GM21423 (cell line): ENCODE results near the gene KDM5B.
"Not testable (repeated sequence)": the region's sequence is repeated elsewhere in the genome, so short reads cannot be mapped to it uniquely, and the experiment has no call there.

ENCODE experiments used
- ATAC-seq: cut with Tn5 transposase; IDR thresholded peaks from one replicate; pipeline ENCODE4 v1.9.1; 2021; ENCODE audit warnings: mild to moderate bottlenecking, moderate library complexity; ENCODE audit not compliant: unreplicated experiment

Gene KDM5B

DNA sequence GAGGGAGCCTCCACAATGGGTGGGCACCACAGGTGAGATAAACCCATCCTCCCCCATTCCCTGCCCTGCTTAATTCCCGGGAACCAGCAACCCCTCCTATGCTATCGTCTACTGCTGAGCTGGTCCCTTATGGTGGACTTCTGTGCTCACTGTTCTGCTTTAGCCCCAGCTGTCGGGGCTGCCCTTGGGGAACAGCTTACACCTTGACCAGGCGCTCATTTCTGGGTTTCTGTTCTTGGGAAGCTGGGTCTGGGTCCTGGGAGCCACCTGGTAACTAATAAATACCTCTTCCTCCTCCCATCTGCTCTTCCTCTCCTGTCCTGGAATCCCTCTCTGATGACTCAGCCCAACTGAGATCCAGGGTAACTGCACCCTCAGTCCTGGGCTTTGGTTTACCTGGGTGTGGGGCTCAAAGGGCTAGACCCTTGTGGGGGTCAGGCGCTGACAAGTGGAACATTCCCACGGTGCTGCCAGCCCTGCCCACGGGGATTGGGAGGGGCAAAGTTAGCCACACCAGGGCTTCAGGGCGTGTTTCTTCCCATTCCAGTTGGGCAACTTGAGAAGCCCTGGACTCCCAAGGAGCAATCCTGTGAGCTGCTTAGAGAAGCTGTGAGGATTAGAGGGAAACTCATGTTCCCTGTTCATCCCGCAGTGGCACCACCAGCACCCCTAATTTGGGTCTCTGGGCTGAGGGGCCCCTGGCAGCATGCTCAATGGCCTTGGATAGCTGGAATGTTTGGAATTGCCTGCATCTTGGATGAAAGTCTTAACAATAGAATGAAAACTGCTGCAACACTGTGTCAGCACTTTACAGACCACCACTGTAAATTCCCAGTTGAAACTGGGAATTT lies 4.2 kb upstream of the KDM5B start:
- no peak for ATAC-seq

DNA sequence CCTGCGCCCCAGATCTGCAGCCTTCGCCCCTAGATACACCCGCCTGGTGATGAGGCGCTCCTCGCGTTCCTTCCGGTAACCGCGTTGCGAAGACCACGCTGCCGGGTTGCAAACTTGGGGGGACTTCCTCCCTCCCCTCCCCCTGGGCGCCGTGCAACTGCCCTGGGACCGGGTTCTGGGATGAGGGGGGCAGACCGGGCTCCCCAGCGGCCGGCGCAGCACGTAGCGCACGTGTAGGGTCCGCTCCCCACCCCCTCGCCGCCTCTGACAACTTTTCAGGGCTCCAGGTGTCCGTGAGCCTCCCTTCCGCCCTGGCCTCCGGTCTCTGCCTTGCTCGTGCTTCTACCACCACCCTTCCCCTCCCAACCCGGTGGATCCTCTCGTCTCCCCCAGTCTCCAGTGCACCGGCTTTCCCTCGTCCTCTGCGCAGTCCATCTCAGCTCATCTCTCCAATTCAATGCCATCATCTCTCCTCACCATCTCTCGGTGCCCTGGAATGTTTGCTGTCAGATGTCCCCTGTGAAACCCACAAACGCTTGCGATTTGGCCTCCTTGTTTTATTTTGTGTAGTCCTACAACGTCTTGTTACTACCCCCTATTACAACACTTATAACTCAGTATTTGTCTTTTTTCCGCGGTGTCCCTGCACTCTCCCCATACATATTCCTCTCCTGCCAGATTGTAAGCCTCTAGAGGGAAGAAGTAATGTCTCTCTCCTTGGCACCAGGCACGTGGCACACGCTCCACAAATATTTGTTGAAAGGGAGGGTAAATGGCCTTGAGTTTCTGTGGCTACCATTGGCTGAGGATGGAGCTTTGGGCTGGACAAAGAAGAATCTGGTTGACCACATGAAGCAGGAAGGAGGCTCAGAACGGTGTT lies 3.3 kb upstream of the KDM5B start:
- no peak for ATAC-seq

DNA sequence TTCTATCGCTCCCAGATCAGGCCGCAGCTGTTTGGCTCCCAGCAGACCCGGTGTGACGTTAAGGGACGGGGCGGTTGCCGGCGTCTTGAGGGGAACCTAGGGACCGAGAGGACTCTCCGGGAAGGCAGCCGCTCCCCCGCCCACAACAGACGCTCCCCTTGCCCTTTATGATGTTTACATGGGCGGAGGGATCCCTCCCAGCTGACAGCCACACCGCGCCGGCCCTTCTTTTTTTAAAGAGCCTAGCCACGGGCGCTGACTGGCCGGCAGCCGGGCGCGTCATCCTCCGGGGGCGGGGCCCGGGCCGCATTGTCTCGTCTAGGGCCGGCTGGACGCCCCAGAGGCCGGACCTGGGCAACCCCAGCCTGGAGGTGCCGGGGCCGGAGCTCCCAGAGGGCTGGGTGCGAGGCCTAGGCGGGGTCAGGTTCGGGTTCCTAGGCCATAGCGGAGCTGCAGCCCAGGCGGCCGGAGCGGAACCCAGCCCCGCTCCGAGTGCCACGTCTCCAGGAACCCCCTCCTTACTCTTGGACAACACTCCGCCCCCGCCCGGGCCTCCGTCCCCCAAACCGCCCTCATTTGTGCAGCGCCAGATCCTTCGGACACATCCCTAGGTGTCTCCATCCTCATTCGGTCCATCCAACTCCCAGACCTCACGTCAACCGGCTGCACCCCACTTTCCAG lies 2.5 kb upstream of the KDM5B start, which contains the start of gene PCAT6:
Gene PCAT6, plus strand, starts transcription at position 340 of the 681 bp plus-strand sequence.
- ATAC-seq: peak; percentile 72

DNA sequence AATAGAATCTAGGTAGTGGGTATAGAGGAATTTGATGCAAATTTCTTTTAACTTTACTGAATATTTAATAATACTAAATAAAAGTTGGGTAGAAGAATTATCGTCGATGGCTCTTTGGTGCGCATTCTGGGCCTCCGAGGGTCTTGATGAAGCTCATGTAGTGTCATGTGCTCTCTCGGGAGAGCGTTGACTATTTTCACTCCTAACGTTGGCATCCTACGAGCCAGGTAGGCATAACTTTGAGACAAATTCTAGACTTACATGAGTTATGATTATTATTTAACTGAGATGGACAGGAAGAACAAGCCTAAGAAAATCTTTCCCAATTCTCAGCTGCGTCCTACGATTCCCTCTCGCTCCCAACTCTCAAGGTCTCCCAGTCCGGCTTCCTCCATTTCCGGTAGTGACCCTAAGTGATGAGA lies 2.0 kb upstream of the KDM5B start:
- ATAC-seq: no peak

DNA sequence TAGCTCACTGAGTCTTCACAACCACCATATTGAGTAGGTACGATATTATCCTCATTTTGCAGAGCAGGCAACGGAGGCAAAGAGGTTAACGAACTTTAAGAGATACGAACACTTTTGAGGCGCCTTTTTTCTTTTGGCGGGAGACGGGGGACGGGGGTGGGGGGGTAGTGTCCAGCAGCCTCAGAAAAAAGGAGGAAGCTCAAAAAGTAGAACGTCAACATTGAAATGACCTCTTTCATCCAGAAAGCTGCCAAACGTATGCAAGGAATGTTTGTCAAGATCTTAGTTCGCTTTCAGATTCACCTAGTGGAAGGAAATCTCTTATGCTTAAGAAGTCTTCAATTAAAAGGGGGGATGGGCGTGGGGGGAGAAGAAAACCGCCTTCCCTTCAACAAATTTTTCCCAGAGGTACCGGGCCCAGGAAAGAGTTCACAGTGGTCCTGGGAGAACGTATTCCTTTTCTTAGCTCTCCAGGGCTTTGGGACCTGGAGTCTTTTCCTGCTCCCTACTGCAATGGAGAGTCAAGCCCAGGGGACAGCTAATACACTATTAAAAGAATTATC lies 1.5 kb upstream of the KDM5B start:
- ATAC-seq: no peak

DNA sequence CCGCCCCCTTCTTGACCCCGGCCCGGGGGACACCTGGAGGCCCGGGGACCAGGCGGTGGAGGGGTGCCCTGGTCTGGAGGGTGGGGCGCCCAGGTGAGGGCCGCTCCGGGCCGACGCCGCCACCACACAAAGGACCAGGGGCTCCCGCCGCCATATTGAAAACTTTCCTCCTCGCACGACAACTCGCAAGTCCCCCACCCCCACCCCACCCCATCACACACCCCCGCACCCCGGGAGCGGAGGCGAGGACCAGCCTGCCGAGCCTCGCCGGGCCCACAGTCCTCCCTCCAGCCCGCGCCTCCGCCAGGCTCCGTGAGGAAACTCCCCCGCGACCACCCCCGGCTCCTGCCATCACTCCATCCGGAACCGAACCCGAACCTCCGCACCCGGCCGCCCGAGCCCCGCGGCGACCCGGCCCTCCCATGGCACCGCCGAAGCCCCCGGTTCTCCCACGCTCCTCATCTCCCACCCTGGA lies 733 bp downstream of the KDM5B start:
- no peak for ATAC-seq

DNA sequence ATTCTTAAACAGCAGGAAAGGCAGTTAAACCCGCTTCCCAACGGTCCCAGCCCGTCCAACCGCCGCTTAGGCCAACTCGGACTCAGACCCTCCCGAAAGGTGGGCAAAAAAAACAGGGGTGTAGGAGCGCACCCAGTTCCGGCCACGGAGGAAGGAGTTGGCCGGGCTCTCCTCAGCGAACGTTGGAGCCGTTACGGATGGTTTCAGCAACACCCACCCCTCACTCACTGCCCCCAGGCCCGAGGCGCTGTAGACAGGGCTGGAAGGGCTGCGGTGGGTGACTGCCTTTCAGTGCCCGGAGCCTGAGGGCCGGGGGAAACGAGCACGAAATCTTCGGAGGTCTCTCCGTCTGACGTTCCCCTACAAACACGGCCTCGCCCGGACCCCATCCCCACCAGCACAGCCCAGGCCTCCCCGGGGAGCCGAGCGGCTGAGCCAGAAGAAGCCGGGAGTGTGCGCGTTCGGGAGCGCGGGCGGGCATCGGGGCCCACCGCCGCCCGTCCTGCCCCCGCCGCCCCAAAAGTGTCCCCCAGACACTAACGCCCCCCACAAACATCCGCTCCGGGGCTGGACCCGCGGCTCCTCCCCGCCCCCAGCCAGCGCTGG lies 1.3 kb downstream of the KDM5B start:
- ATAC-seq: no peak

DNA sequence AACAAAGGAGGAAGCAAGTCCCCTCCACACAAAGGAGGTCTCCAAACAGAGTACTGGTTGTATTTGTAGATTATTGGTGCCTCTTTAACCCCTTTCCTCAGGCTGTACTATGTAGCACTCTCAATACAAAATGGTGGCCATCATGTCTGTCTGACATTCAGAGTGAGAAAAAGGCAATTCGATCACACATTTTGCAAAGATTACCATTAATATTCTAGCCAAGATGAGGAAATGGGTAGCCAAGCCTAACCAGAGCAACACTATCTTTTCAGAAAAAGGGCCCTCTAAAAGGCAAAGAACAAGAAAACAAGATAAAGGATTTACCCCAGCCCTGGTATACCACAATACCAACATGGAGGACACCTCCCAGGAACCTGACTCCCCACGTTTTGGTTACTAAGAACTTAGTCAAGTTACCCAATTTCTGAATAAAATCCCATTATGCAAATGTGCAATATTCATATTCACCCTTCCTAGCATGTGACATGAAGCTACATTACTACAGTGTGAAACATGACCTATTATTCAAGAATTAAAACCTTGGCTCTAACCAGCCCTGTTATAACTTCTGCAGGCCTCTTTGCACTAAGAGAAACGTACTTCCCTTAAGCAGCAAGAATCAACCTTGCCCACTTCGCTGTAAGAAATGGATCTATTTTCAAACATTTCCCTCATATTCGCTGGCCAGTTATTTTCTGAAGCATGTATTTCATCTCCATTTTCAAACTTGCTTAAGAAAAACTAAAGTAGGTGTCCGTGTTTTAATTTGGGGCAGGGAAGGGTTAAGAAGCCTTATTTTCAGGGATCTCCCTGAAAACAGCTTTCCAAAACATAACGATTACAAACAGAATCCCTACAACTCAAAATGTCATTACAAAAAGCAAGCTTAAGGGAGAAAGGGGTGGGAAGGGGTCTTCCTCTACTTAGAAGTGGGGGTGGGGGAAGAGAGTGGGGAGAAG lies 2.1 kb downstream of the KDM5B start:
- no peak for ATAC-seq

DNA sequence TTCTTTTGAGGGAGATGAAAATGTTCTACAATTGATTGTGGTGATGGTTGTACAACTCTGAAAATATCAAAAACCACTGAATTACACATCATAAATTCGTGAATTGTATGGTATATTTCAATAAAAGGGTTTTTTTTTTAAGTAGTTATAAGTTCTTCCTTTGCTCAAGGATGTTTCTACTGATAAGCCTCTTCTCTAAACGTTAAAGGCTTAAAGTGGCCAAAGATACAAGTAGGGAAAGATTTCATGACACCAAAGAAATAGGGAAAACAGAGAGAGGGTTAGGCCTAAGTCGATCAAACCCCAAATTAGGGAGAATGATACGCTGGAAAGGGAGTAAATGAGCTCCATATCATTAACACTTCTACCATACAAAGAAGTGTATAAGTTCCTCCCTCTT lies 4.1 kb downstream of the KDM5B start:
- no peak for ATAC-seq

DNA sequence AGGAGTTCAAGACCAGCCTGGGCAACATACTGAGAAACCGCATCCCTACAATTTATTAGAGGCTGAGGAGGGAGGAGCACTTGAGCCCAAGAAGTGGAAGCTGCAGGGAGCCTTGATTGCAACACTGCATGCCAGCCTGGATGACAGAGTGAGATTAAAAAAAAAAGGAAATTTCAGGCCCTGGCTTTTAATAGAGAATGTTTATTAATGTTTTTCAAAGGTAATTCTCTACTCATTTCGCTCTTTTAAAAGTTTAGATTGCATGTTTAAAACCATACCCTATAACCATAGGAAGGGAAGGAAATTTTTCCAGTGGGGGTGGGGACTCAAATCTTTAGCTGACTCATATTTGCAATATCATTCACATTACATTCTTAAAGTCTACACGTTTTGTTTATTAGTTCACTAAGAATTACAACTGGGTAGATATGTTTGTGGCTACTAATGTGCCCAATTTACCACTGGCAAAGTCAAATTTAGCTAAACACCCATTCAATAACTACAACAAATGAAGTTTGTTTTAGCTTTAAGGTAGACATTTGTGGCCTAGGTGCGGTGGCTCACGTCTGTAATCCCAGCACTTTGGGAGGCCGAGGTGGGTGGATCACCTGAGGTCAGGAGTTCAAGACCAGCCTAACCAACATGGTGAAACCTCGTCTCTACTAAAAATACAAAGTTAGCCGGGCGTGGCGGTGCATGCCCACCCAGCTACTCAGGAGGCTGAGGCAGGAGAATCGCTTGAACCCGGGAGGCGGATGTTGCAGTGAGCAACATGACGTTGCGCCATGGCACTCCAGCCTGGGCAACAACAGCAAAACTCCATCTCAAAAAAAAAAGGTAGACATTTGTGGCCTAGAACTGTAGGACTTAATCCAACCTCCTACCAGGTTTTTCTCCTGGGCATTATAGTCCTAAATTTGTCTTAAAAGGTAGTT lies 5.0 kb downstream of the KDM5B start:
- ATAC-seq: no peak

DNA sequence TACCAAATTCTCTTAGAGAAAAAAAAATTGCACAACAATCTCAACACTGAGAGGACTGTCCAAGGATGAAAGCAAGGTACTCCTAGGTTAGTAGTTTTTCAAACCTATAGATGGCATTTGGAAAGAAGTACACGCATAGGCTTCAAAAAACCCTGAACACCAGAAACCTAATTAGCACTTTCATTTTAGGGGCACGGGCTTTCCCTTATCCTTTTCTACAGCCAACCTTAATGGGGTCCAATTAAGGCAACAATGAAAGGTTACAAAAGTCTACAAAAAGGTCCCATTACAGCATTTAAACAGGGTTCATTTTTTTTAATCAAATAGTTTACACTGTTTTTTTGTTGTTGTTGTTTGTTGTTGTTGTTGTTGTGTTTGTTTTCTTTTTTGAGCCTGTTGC lies 6.2 kb downstream of the KDM5B start:
- no peak for ATAC-seq

DNA sequence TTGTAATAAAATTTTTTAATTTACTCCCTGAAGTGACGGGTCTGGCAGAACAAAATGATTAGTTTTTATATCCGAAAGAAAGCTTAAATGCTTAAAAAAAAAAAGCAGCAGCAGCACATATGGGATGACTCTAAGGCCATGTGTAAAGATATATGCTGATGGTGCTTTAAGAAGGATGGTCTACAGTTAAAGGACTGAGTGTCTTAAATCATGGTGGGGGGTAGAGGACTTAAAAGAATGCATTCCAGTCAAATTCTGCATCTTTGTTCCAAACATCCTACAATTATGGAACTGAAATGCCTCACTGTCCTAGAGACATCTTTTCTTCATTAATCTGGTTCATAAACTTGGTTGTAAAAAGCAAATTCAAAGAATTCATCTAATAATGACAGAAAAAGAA lies 7.0 kb downstream of the KDM5B start:
- no peak for ATAC-seq

DNA sequence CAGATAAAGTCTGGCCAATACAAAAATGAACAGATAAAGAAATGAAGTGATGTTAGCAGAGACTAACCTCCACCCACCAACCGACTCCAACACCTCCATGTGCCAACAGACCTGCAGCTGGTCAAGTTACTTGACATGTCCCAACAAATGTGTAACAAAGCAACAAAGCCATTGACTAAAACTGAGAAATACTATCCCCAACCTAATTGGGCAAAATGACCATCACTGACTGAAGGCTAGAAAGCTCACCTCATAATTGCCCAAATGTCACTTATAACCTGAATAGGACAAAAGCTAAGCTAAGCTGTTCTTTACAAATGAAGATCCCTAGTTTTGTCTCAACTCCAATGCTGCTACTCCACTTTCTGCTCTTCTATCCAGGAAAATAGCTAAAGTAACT lies 7.5 kb downstream of the KDM5B start:
- no peak for ATAC-seq

DNA sequence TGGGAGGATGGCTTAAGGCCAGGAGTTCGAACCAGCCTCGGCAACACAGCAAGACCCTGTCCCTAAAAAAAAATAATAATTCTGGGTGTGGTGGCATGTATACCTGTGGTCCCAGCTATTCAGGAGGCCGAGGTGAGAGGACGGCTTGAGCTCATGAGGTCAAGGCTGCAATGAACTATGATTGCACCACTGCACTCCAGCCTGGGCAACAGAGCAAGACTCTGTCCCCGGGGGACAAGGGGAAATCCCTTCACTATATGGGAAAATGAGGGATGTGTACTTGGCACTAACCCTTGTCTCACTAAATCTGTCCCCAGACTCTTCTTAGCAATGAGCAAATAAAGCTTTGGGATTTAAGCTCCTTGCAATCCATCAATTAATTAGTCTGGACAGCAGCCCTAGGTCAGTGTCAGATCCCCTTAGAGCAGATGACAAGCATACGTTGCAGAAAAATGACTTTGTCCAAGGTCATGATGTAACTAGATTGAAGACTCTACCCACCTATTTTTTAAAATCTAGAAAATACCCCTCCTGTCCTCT lies 9.4 kb downstream of the KDM5B start:
- ATAC-seq: no peak

DNA sequence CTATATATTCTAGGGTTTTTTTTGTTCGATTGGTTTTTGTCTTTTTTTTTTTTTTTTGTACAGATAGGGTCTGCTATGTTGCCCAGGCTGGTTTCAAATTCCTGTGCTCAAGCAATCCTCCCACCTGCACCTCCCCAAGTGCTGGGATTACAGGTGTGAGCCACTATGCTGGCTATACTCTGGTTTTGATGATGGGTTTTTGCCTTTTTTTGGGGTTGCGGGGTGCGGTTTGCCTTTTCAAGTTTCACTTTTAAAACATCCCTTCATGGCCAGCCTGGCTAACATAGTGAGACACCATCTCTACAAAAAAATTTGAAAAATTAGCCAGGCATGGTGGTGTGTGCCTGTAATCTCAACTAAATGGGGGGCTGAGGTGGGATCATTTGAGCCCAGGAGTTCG lies 10.0 kb downstream of the KDM5B start:
- no peak for ATAC-seq

DNA sequence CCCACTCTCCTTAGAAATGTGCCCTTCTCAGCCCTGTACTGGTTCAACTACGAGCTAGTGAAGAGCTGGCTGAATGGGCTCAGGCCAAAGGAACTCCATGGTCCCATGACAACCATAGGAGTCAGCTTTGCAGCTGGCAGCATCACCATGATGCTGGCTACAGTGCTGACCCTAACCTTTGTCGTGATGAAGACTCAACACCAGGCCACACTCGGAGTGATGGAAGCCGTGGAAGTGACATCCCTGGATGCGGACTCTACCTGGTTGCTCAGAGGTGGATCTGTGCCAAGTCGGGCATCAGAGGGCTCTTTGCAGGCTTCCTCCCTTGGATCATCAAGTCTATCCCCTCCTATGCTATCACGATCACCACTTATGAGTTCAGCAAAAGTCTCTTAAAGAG lies 11.6 kb downstream of the KDM5B start:
- ATAC-seq: no peak

DNA sequence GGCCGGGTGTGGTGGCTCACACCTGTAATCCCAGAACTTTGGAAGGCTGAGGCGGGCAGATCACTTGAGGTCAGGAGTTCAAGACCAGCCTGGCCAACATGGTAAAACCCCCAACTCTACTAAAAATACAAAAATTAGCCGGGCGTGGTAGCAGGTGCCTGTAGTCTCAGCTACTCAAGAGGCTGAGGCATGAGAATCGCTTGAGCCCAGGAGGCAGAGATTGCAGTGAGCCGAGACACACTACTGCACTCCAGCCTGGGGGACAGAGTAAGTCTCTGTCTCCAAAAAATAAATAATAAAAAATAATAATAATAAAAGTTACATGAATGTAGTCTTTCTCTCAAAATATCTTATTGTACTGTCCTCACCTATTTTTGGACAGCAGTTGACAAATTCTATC lies 13.3 kb downstream of the KDM5B start:
- not testable (repeated sequence) for ATAC-seq
